GM18519 (cell line): ENCODE data around the gene PCSK6.

Experiments
- ATAC-seq: cut with Tn5 transposase; IDR thresholded peaks from one replicate; pipeline ENCODE4 v1.9.1; 2021; ENCODE audit warnings: mild to moderate bottlenecking, moderate library complexity; ENCODE audit not compliant: unreplicated experiment, low FRiP score

Gene PCSK6

GRCh38 chr15:101500865-101501551, 11.5 kb upstream of the PCSK6 start:
- ATAC-seq, result no peak

GRCh38 chr15:101499863-101500713, 10.6 kb upstream of the PCSK6 start:
- no peak for ATAC-seq

- ATAC-seq, result no peak
These were observed 9.4 kb upstream of the PCSK6 start for GRCh38 chr15:101498717-101499480.

GRCh38 chr15:101498076-101498716, 8.7 kb upstream of the PCSK6 start:
- no peak for ATAC-seq

GRCh38 chr15:101497484-101498034, 8.1 kb upstream of the PCSK6 start:
- no peak for ATAC-seq

GRCh38 chr15:101497017-101497416, 7.5 kb upstream of the PCSK6 start:
- no peak for ATAC-seq

- ATAC-seq, result no peak
These were observed 6.9 kb upstream of the PCSK6 start for GRCh38 chr15:101496198-101496986.

- ATAC-seq, result no peak
These were observed 6.1 kb upstream of the PCSK6 start for GRCh38 chr15:101495334-101496197.

GRCh38 chr15:101494251-101494796, 4.8 kb upstream of the PCSK6 start:
- no peak for ATAC-seq

- no peak for ATAC-seq
These were observed 3.5 kb upstream of the PCSK6 start for GRCh38 chr15:101492766-101493692.

GRCh38 chr15:101491734-101492640, 2.5 kb upstream of the PCSK6 start:
- ATAC-seq, result no peak

- ATAC-seq, result no peak
These were observed 1.6 kb upstream of the PCSK6 start for GRCh38 chr15:101490922-101491733.

- no peak for ATAC-seq
These were observed 943 bp upstream of the PCSK6 start for GRCh38 chr15:101490408-101490891.

- ATAC-seq, result no peak
These were observed 289 bp downstream of the PCSK6 start for GRCh38 chr15:101489237-101489598.
